ENCODE measurements around the gene TALDO1. TPM values are rescaled to one million over a fixed set of nuclear protein-coding genes. Genes with fewer than 3 reads are reported as not detected.

Gene TALDO1
- polyA plus RNA-seq, 1 donor from 2014 or later = 156 TPM

GRCh38 chr11:769887-770641, 22.8 kb downstream of the TALDO1 start:
- peaks cover 7% of the 10 kb centered on the region for H3K79me2 ChIP-seq (replicated peaks; ENCODE audit: insufficient read depth, low read length)
- H3K36me3 ChIP-seq (ENCODE audit: insufficient read depth, low read length) = no peaks in the 10 kb centered on the region
- H2AFZ ChIP-seq (ENCODE audit: low read depth, low read length) = no peak overlapping the region
- TF ChIP-seq MXI1 (conservative IDR thresholded peaks at IDR 0.05; ENCODE audit: poor library complexity, severe bottlenecking) = no peak
- no peak for TF ChIP-seq EZH2 (IDR thresholded peaks at IDR 0.05; ENCODE audit: borderline replicate concordance, insufficient read depth, low read length, poor library complexity, severe bottlenecking)
- no peak for TF ChIP-seq POLR2AphosphoS5 (IDR thresholded peaks at IDR 0.05)
- no peak for TF ChIP-seq SMC3 (conservative IDR thresholded peaks at IDR 0.05; ENCODE audit: poor library complexity)
- TF ChIP-seq EP300 (conservative IDR thresholded peaks at IDR 0.05; ENCODE audit: poor library complexity, severe bottlenecking) = no peak
- no peak for TF ChIP-seq CTCF (IDR thresholded peaks at IDR 0.05; ENCODE audit: poor library complexity, severe bottlenecking)
- no peak for TF ChIP-seq TAF1 (IDR thresholded peaks at IDR 0.05; ENCODE audit: low read depth)
- no peak for TF ChIP-seq RAD21 (conservative IDR thresholded peaks at IDR 0.05)
- no peak for TF ChIP-seq REST (IDR thresholded peaks at IDR 0.05; ENCODE audit: borderline replicate concordance)
- H3F3A ChIP-seq (ENCODE audit: insufficient read depth, low read length, poor library complexity, severe bottlenecking) = no peaks in the 10 kb centered on the region
- H3K4me3 ChIP-seq (ENCODE audit: low read length) = no peak overlapping the region
- H3K9ac ChIP-seq (ENCODE audit: low read length) = no peak overlapping the region
- H4K20me1 ChIP-seq (ENCODE audit: insufficient read depth) = no peaks in the 10 kb centered on the region
- H3K4me2 ChIP-seq (ENCODE audit: low read length) = no peak overlapping the region
- H3K27ac ChIP-seq (ENCODE audit: low read length) = no peak overlapping the region
- H3K9me2 ChIP-seq (ENCODE audit: insufficient read depth, low read length) = no peaks in the 10 kb centered on the region
- H3K9me3 ChIP-seq (ENCODE audit: low read length) = no peaks in the 10 kb centered on the region
- no peaks in the 10 kb centered on the region for H3K27me3 ChIP-seq (ENCODE audit: insufficient read depth, low read depth, low read length)

- H3K4me2 ChIP-seq (ENCODE audit: low read length) = no peak overlapping the region
- no peaks in the 10 kb centered on the region for H3K9me2 ChIP-seq (ENCODE audit: insufficient read depth, low read length)
- no peak for TF ChIP-seq SMC3 (conservative IDR thresholded peaks at IDR 0.05; ENCODE audit: poor library complexity)
- no peak for TF ChIP-seq POLR2AphosphoS5 (IDR thresholded peaks at IDR 0.05)
- TF ChIP-seq CTCF (IDR thresholded peaks at IDR 0.05; ENCODE audit: poor library complexity, severe bottlenecking) = no peak
- no peak for TF ChIP-seq RAD21 (conservative IDR thresholded peaks at IDR 0.05)
- no peak for TF ChIP-seq EZH2 (IDR thresholded peaks at IDR 0.05; ENCODE audit: borderline replicate concordance, insufficient read depth, low read length, poor library complexity, severe bottlenecking)
- no peak for TF ChIP-seq MXI1 (conservative IDR thresholded peaks at IDR 0.05; ENCODE audit: poor library complexity, severe bottlenecking)
- H4K20me1 ChIP-seq (ENCODE audit: insufficient read depth) = peaks cover 3% of the 10 kb centered on the region
- H3K27me3 ChIP-seq (ENCODE audit: insufficient read depth, low read depth, low read length) = no peaks in the 10 kb centered on the region
- H3K79me2 ChIP-seq (replicated peaks; ENCODE audit: insufficient read depth, low read length) = peaks cover 15% of the 10 kb centered on the region
- H3K9me3 ChIP-seq (ENCODE audit: low read length) = no peaks in the 10 kb centered on the region
- H3K9ac ChIP-seq (ENCODE audit: low read length) = no peak overlapping the region
- no peak overlapping the region for H2AFZ ChIP-seq (ENCODE audit: low read depth, low read length)
- no peaks in the 10 kb centered on the region for H3F3A ChIP-seq (ENCODE audit: insufficient read depth, low read length, poor library complexity, severe bottlenecking)
- H3K4me3 ChIP-seq (ENCODE audit: low read length) = no peak overlapping the region
- H3K27ac ChIP-seq (ENCODE audit: low read length) = no peak overlapping the region
- H3K36me3 ChIP-seq (ENCODE audit: insufficient read depth, low read length) = no peaks in the 10 kb centered on the region
Observed at GRCh38 chr11:770642-771616, 23.7 kb downstream of the TALDO1 start.

All from neural cell (in vitro differentiated cells).